ENCODE data around the gene EPSTI1.

GRCh38 chr13:42859760-42860159 is 132.3 kb downstream of the EPSTI1 start:
- TF ChIP-seq SIX5 (IDR thresholded peaks at IDR 0.05; ENCODE audit: low read depth, low read length, severe bottlenecking): no peak
- no peak for TF ChIP-seq ZNF274 (IDR thresholded peaks at IDR 0.05; ENCODE audit: insufficient read depth, insufficient read length)
- no peak for TF ChIP-seq CTCF (IDR thresholded peaks at IDR 0.05 in 2 of 3, conservative IDR thresholded peaks at IDR 0.05 in 1 of 3; ENCODE audit: control insufficient read depth in 2 of 3, extremely low read depth in 1 of 3, insufficient read depth in 1 of 3, low read depth in 3 of 3, low read length in 3 of 3)
- TF ChIP-seq, protein P1, sequence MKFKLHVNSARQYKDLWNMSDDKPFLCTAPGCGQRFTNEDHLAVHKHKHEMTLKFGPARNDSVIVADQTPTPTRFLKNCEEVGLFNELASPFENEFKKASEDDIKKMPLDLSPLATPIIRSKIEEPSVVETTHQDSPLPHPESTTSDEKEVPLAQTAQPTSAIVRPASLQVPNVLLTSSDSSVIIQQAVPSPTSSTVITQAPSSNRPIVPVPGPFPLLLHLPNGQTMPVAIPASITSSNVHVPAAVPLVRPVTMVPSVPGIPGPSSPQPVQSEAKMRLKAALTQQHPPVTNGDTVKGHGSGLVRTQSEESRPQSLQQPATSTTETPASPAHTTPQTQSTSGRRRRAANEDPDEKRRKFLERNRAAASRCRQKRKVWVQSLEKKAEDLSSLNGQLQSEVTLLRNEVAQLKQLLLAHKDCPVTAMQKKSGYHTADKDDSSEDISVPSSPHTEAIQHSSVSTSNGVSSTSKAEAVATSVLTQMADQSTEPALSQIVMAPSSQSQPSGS (IDR thresholded peaks at IDR 0.05; ENCODE audit: low read length): no peak
- no peak for TF ChIP-seq REST (IDR thresholded peaks at IDR 0.05; ENCODE audit: low read depth, low read length)
- no peak for TF ChIP-seq POLR2A (IDR thresholded peaks at IDR 0.05; ENCODE audit: low read depth, low read length)
- no peak for TF ChIP-seq TAF1 (IDR thresholded peaks at IDR 0.05; ENCODE audit: borderline replicate concordance, low read depth, low read length)
- TF ChIP-seq EZH2 (IDR thresholded peaks at IDR 0.05; ENCODE audit: borderline replicate concordance, control insufficient read depth, low read depth, low read length): no peak
- TF ChIP-seq RFX5 (IDR thresholded peaks at IDR 0.05; ENCODE audit: low read depth, low read length): no peak
- TF ChIP-seq, protein P2, sequence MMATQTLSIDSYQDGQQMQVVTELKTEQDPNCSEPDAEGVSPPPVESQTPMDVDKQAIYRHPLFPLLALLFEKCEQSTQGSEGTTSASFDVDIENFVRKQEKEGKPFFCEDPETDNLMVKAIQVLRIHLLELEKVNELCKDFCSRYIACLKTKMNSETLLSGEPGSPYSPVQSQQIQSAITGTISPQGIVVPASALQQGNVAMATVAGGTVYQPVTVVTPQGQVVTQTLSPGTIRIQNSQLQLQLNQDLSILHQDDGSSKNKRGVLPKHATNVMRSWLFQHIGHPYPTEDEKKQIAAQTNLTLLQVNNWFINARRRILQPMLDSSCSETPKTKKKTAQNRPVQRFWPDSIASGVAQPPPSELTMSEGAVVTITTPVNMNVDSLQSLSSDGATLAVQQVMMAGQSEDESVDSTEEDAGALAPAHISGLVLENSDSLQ (IDR thresholded peaks at IDR 0.05): no peak
- TF ChIP-seq, protein P3, sequence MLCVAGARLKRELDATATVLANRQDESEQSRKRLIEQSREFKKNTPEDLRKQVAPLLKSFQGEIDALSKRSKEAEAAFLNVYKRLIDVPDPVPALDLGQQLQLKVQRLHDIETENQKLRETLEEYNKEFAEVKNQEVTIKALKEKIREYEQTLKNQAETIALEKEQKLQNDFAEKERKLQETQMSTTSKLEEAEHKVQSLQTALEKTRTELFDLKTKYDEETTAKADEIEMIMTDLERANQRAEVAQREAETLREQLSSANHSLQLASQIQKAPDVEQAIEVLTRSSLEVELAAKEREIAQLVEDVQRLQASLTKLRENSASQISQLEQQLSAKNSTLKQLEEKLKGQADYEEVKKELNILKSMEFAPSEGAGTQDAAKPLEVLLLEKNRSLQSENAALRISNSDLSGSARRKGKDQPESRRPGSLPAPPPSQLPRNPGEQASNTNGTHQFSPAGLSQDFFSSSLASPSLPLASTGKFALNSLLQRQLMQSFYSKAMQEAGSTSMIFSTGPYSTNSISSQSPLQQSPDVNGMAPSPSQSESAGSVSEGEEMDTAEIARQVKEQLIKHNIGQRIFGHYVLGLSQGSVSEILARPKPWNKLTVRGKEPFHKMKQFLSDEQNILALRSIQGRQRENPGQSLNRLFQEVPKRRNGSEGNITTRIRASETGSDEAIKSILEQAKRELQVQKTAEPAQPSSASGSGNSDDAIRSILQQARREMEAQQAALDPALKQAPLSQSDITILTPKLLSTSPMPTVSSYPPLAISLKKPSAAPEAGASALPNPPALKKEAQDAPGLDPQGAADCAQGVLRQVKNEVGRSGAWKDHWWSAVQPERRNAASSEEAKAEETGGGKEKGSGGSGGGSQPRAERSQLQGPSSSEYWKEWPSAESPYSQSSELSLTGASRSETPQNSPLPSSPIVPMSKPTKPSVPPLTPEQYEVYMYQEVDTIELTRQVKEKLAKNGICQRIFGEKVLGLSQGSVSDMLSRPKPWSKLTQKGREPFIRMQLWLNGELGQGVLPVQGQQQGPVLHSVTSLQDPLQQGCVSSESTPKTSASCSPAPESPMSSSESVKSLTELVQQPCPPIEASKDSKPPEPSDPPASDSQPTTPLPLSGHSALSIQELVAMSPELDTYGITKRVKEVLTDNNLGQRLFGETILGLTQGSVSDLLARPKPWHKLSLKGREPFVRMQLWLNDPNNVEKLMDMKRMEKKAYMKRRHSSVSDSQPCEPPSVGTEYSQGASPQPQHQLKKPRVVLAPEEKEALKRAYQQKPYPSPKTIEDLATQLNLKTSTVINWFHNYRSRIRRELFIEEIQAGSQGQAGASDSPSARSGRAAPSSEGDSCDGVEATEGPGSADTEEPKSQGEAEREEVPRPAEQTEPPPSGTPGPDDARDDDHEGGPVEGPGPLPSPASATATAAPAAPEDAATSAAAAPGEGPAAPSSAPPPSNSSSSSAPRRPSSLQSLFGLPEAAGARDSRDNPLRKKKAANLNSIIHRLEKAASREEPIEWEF (IDR thresholded peaks at IDR 0.05; ENCODE audit: insufficient replicate concordance, low read depth, low read length): no peak
- TF ChIP-seq CEBPB (IDR thresholded peaks at IDR 0.05; ENCODE audit: borderline replicate concordance in 1 of 2, low read depth in 2 of 2, low read length in 2 of 2): no peak
- TF ChIP-seq CREB1 (IDR thresholded peaks at IDR 0.05; ENCODE audit: low read depth): no peak

Data from GM12878 (cell line).